GM18526 (cell line): Measurements from ENCODE around the gene TNFAIP8L1.

Source experiments
- POLR2A ChIP-seq: IDR thresholded peaks from 3 replicates; pipeline ENCODE4 v1.6.1; 2011; ENCODE audit not compliant: insufficient read length; ENCODE audit errors: extremely low read depth

The TNFAIP8L1 gene

DNA sequence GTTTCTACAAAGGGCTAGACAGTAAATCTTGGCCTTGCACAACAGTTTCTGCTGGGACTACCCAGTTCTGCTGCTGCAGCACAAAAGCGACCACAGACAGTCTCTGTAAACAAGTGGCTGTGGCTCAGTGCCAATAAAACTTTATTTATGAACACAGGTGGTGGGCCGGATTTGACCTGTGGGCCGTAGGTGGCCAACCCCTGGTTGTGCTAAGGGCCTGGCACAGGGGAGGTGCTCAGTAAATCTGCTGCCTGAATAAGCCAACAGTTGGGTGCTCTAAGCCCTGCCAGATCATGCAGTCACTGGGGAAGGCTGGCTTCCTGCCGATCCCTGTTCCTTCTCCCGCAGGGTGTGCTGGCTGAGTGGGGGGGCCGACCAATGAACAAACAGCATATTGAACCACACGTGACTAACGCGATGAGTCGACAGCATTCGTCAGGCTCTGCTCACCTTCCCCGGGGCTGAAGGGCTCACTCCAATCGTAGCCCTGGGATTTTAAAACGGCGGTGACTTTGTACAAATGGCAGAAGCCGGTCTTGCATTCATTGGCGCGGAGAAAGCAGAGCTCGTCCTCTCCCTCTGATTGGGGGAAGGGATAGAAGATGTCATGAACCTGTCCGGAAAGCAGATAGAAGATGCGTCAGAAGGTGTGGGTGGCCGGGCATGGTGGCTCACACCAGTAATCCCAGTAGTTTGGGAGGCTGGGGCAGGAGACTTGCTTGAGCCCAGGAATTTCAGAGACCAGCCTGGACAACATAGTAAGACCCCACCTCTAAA is 55.1 kb downstream of the TNFAIP8L1 start:
- TF ChIP-seq POLR2A: no peak

DNA sequence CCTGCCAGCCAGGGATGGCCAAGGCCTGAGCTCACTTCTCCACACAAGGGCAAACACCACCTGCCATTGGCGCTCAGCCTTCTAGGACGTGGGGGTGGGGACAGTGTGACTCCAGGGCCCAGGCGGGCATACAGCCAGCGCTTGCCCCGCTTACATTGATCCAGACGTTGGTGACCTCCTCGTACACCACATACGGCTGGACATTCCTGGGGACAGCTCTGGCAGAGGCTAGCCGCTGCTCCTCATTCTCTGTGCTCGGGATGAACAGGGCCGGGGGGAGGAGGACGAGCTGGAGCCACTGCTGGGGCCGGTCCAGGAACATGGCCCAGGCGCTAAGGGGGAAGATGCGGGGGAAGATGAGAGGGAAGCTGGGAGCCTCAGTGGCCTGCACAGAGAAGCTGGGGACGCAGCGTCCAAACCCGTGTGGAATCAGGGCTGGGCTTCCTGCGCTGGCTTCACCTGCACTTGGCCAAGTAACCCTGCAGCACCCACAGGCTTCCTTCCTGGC is 56.0 kb downstream of the TNFAIP8L1 start:
- TF ChIP-seq POLR2A: no peak

DNA sequence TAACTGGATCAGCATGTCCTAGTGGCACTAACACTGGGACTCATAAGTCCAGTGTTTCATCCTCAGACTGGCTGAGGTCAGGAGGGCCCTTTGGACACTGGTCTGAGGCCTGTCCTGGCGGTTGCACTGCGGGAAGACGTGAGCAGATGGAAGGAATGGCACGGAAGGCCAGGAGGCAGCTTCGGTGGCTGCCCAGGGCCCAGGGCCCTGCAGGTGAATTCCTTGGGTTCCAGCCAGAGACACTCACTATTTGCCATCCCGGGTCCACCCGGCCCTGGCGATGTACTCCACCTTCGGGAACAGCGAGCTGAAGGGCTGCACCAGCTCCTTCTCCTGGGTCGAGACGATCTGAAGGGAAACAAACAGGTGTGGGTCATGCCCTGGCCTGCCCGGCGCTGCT is 58.0 kb downstream of the TNFAIP8L1 start:
- no peak for TF ChIP-seq POLR2A

DNA sequence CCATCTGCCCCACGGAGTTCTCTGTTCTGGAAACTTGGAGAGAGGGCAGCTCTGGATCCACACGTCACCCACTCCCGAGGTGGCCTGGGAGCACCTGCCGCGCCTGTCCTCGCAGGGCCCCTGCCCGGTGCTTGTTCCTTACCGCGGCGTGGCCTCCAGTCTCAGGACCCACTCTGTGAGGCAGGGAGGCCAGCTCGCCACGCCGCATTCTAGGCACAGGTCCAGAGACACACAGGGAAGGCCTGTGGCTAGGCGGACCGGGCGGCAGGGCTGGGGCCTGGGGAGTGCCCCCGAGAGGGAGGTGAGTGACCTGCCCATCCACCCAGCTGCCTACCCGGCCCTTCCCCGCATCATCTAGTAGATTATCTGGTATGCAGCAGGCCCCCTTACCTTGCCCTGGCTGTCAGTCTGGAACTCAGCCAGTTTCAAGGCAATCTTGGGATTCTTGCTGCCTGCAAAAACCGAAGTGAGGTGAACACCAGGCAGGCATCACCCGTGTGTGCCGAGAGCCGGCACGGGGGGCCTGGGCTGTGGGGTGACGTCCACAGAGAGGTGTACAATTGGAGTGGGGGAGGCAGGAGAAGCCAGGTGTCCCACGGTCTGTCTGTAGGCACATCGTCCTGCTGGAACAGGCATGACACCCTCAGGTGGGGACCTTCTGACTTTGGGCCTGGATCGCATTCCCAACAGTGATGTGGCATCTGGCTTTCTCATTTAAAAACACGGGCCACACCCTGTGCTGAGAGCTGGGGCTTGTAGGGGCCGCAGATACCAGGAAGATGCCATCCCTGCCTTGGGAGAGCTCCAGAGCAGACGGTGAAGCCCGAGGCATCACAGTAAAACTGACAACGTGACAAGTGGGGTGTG is 60.7 kb downstream of the TNFAIP8L1 start:
- TF ChIP-seq POLR2A: no peak

DNA sequence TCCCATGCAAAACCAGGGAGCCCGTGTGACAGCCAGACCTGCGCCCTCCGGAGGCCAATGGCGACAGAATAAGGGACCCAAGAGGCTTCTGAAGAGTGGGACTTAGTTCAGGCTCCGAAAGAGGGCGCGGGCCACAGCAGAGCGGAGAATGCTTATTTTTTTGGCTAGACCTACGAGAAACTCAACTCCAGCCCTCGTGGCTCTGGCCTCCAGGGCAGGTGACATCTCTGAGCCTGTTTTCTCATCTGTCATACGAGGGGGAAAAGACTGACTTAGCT is 61.3 kb downstream of the TNFAIP8L1 start:
- no peak for TF ChIP-seq POLR2A

DNA sequence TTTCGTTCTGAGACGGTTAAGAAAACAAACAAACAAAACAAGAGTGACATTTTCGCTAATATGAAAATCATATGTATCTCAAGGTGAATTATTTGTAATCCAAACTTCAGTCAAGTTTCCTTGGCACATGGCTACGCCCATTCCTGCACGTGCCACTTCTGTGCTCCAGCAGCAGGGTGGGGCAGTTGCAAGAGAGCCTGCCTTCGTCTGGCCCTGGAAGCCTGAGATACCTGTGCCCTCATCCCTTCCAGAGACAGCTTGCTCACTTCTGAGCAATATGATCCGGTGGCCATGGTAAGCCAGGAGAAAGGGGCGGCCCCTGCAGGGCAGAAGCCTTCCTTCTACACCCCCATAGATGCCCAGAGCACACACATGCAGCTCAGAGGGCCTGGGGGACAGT is 62.2 kb downstream of the TNFAIP8L1 start:
- TF ChIP-seq POLR2A: no peak

DNA sequence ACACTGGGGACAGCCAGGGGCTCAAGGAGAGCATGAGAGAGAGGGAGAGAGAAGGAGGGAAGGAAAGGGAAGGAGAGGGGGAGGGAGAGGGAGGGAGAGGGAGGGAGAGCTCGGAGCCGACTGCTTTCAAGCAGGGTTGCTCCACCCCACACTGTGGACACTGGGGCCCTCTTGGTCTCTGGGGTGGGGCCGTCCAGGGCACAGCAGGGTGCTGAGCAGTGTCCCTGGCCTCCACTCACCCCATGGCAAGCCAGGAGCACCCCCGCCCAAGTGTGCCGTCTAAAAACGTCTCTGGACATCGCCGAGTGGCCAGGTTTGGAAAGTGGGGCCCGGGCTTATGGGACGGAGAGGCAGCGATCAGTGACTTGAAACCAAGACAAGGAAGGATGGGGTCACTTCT is 63.4 kb downstream of the TNFAIP8L1 start:
- no peak for TF ChIP-seq POLR2A

DNA sequence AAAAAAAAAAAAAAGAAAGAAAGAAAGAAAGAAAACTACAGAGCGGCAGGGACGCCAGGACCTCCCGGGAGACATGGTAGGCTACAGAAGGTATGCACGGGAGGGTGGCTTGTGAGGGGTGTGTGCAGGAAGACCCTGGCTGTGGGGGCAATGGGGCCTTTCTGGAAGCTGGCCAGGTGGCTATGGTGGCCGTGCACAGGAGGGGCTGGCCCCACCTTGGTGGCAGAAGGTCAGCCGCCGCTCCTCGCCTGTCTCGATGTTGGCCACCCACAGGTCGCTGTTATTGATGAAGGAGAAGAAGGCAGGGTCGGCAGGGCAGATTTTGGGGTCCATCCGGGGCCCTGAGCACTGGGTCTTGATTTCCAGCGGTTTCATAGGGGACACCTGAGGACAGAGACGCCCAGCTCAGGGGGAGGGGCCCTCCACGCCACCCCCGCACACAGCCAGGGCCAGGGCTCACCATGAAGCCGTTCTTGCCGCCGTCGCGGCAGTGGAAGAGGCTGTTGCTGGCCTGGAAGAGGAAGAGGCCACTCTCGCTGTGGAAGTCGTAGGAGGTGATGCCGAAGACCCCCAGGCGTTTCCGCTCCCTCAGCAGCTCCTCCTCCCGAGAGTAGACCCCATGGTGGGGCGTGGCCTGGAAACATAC is 64.5 kb downstream of the TNFAIP8L1 start:
- no peak for TF ChIP-seq POLR2A

DNA sequence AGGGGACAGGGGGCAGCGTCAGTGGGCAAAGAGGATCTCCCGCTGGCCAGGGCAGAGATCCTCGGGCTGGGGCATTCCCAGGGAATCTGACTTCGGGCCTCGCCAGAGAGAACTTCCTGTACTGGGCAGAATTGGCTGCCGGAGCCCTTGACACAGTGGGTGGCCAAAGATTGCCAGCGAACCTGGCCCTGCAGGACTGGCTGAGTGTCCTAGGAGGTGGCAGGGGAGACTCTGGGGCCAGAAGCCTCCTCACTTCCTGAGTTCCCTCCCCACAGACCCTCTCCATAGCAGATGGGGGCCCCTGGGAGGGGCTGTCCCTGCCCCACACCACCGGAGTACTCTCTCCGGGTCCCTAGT is 65.0 kb downstream of the TNFAIP8L1 start:
- no peak for TF ChIP-seq POLR2A
